ENCODE data around the gene GPR35. TPM values are rescaled to one million over a fixed set of nuclear protein-coding genes. Genes with fewer than 3 reads are reported as not detected.

GPR35 gene
- total RNA-seq, 4 donors from 2014 or later, result 1.2 to 2.8 (median 2.4) TPM

DNA sequence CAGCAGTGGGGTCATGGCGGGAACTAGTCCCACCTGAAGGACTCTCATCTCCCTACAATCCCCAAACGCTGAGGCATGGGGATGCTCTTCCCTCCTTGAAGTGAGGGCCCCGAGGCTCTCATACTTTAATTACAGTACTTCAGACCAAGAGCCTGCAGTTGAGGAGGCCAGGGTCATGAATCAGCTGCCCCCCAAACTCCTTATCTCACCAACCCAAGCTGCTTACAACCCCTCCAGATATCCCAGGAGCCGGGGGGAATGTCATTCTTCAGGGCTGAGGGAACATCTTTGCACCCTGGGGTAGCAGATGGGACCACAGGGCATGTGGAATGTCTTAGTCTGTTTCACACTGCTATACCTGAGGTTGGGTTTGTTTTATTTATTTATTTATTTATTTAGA lies 41.5 kb upstream of the GPR35 start:
- intact Hi-C loops (cut with DNase I; ENCODE audit: low total_unique reads), result no loop called here
- TF ChIP-seq POLR2A (IDR thresholded peaks at IDR 0.05), result no peak
- TF ChIP-seq, protein P1, sequence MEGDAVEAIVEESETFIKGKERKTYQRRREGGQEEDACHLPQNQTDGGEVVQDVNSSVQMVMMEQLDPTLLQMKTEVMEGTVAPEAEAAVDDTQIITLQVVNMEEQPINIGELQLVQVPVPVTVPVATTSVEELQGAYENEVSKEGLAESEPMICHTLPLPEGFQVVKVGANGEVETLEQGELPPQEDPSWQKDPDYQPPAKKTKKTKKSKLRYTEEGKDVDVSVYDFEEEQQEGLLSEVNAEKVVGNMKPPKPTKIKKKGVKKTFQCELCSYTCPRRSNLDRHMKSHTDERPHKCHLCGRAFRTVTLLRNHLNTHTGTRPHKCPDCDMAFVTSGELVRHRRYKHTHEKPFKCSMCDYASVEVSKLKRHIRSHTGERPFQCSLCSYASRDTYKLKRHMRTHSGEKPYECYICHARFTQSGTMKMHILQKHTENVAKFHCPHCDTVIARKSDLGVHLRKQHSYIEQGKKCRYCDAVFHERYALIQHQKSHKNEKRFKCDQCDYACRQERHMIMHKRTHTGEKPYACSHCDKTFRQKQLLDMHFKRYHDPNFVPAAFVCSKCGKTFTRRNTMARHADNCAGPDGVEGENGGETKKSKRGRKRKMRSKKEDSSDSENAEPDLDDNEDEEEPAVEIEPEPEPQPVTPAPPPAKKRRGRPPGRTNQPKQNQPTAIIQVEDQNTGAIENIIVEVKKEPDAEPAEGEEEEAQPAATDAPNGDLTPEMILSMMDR (IDR thresholded peaks at IDR 0.05), result no peak
- H3K4me3 ChIP-seq (ENCODE audit: low read depth, poor library complexity, severe bottlenecking), result no peak overlapping the region
- no peak for DNase-seq (ENCODE audit: low spot score in 2 of 2)
- 82 to 83% methylated on average over 4 of the region's 4 CpGs for WGBS, 2 donors

DNA sequence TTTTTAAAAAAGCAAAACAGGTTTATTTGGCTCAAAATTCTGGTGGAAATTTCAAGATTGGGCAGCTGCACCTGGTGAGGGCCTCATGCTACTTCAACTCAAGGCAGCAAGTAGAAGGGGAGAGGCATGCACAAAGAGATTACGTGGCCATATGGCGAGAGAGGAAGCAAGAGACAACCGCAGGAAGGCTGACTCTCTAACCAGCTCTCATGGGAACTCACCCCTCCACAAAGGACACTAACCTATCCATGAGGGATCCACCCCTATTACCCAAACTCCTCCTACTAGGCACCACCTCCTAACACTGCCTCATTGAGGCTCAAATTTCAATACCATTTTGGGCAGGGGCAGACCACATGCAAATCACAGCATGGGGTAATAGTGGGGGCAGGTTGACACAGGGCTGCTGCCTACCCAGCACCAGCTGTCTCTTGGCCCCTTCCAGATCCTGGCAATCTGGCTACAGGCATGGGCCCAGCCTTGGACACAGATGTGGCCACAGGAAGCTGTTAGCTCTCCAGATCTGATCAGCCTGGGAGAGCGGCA lies 40.7 kb upstream of the GPR35 start:
- DNase-seq (ENCODE audit: low spot score in 2 of 2), result no peak
- TF ChIP-seq POLR2A (IDR thresholded peaks at IDR 0.05), result no peak
- TF ChIP-seq, protein P1 (IDR thresholded peaks at IDR 0.05), result no peak
- 74 to 76% methylated on average over 4 of the region's 4 CpGs for WGBS, 2 donors
- intact Hi-C loops (cut with DNase I; ENCODE audit: low total_unique reads), result no loop called here
- H3K4me3 ChIP-seq (ENCODE audit: low read depth, poor library complexity, severe bottlenecking), result no peak overlapping the region

DNA sequence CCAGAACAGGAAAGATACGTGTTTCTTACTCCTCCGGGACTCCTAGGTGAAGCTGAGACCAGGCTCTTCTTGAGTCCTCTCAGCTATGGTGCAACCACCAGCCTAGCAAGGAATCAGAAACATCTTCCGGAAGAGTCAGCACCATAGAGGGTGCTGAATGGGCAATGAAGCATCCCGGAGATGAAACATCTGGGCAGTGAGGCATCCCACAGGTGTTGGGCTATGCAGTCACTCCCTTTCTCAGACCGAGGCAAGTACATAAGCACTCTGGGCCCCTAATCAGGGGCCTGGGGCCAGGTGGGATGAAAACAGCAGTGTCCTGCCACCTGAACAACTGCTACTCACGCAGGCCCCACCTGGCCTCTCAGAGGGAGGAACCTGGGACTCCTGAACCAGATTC lies 40.2 kb upstream of the GPR35 start:
- no peak overlapping the region for H3K4me3 ChIP-seq (ENCODE audit: low read depth, poor library complexity, severe bottlenecking)
- no peak for TF ChIP-seq POLR2A (IDR thresholded peaks at IDR 0.05)
- TF ChIP-seq, protein P1 (IDR thresholded peaks at IDR 0.05), result no peak
- intact Hi-C loops (cut with DNase I; ENCODE audit: low total_unique reads), result no loop called here
- DNase-seq (ENCODE audit: low spot score in 2 of 2), result no peak
- 77 to 78% methylated on average over 6 of the region's 6 CpGs for whole genome bisulfite sequencing, 2 donors

DNA sequence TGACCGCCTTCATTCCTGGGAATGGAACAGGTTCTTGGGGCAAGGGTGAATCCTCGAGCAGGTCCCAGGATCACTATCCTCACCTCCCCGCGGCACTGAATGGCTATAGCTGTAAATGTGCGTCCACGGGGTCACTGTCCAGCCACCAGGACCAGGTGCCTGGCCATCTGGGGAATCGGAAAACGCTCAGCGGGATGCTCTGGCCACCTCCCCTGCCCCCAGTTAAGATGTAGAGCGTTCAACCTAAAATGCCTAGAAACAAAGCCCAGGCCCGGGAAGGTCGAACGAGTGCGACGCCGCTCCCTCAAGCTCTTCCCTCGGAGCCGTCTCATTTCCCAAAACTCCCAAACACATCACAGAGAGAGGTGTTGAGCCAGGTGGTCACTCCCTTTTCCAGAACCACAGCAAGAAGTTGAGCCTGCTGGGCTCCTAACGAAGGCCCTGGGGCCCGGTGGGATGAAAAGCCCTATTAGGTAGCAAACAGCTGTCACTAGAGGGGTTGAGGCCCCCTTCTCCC lies 39.5 kb upstream of the GPR35 start:
- intact Hi-C loops (cut with DNase I; ENCODE audit: low total_unique reads), result no loop called here
- TF ChIP-seq, protein P1 (IDR thresholded peaks at IDR 0.05), result no peak
- no peak for TF ChIP-seq POLR2A (IDR thresholded peaks at IDR 0.05)
- H3K4me3 ChIP-seq (ENCODE audit: low read depth, poor library complexity, severe bottlenecking), result peak overlapping the region; percentile 74
- DNase-seq (ENCODE audit: low spot score in 2 of 2), result no peak
- 2 to 3% methylated on average over 18 to 20 of the region's 20 CpGs for WGBS, 2 donors

DNA sequence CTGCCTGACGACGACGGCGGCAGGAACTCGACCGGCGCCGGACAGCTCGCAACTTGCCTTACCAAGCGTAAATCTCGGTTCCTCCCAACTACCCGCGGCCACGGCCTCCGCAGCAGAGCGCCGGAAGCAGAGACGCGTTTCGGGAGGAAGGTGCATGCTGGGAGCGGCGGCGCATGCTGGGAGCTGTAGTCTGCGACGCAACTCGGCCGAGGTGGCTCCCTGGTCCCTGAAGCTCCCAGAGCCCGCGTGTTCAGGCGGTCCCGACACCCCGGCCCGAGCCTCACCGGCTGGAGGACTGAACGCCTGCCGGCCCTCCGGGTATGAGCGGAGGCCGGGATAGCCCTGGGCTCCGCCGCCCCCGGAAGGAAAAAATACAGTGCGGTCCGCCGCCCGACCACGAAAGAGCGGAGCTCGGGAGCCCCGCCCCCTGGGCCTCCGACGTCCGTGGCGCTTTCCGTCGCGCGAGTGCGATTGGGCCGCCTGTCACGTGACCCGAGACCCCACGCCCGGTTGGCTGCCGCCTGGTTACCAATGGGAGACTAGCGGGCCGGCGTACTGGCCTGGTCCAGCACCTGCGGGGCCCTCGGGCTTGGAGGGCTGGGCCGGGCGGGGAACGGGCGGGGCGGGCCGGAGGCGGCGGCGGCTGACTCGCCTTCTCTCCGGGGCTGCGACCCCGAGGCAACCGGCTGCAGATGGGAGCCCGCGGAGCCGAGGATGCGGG lies 38.9 kb upstream of the GPR35 start, which contains the start of gene CAPN10:
TSS of gene CAPN10 (plus strand) at position 537 of the 721 bp plus-strand sequence. CDS start at position 715, 178 bp downstream.
- TF ChIP-seq, protein P1 (IDR thresholded peaks at IDR 0.05), result no peak
- TF ChIP-seq POLR2A (IDR thresholded peaks at IDR 0.05), result no peak
- peak; percentile 98 to 100 for DNase-seq (ENCODE audit: low spot score in 2 of 2)
- 1% methylated on average over 37 to 58 of the region's 88 CpGs for WGBS, 2 donors
- intact Hi-C loops (cut with DNase I; ENCODE audit: low total_unique reads), result no loop called here
- H3K4me3 ChIP-seq (ENCODE audit: low read depth, poor library complexity, severe bottlenecking), result peak within 1 kb of the TSS; percentile 74
